Testis (tissue), 3 donors: Measurements from ENCODE around the gene IQCN. TPM values are rescaled to one million over a fixed set of nuclear protein-coding genes. Genes with fewer than 3 reads are reported as not detected.

Experiments used
- DNase-seq: peaks from one replicate; pipeline ENCODE4 v3.0.0-alpha.2; 2019
- H3K27ac ChIP-seq, 2 donors: fragments of 200-600 bp; sonication (generic); one replicate each; pipeline ENCODE4 v1.5.1; 2019
- H3K27me3 ChIP-seq: fragments of 200-600 bp; sonication (generic); one replicate; pipeline ENCODE4 v1.5.1; 2019
- H3K36me3 ChIP-seq: fragments of 200-600 bp; sonication (generic); one replicate; pipeline ENCODE4 v1.5.1; 2017; ENCODE audit warnings: low read depth; ENCODE audit errors: missing control alignments
- H3K4me1 ChIP-seq: fragments of 200-600 bp; sonication (generic); one replicate; pipeline ENCODE4 v1.5.1; 2019
- H3K4me3 ChIP-seq, 2 donors: fragments of 200-600 bp; sonication (generic); one replicate each; pipeline ENCODE4 v1.5.1; 2017 to 2019
- H3K9me3 ChIP-seq: fragments of 200-600 bp; sonication (generic); one replicate; pipeline ENCODE4 v1.5.1; 2017
- POLR2A ChIP-seq: fragments of 450-650 bp; IDR thresholded peaks from one replicate; pipeline ENCODE4 v1.6.1; 2017; ENCODE audit warnings: antibody characterized with exemption, mild to moderate bottlenecking, moderate library complexity
- WGBS, 2 donors: methylation state at CpG; one replicate each; pipeline ENCODE4 v1.1.5; 2018; 5-methylcytosine and 5-hydroxymethylcytosine counted together
- intact Hi-C: fragments of 100-400 bp; cut with DNase I; formaldehyde crosslinking; loops from one replicate; pipeline ENCODE4 v1.15.1; 2023; ENCODE audit warnings: low total_unique reads
- polyA plus RNA-seq: library from polyadenylated mRNA; stranded (reverse); fragments of 350-450 nt; fragmentation: Illumina TruSeq; extraction: RNeasy Lipid Tissue Mini Kit (QIAGEN cat#74804); gene quantifications from one replicate; pipeline ENCODE4 v1.2.3, GENCODE V29; 2014; ENCODE audit warnings: low read depth, low replicate concordance; ENCODE audit not compliant: insufficient read depth
- total RNA-seq, 2 donors: library from RNA; depleted of rRNA; stranded (reverse); fragments of >200 nt; gene quantifications; one replicate each; pipeline ENCODE4 v1.2.3, GENCODE V29; 2016
- TF ChIP-seq, protein P1 (sequence below), 3 experiments: fragments of 450-650 bp in 2 of 3; fragments of 200-600 bp in 1 of 3; sonication (generic) in 1 of 3; IDR thresholded peaks; one replicate each; pipeline ENCODE4 v1.5.1; 2016 to 2019; ENCODE audit warnings: antibody characterized with exemption in 3 of 3, mild to moderate bottlenecking in 2 of 3, moderate library complexity in 1 of 3

IQCN gene
- total and polyA plus RNA-seq, 3 donors from 2014 or later = 30.1 to 88.1 (median 62.3) TPM

DNA sequence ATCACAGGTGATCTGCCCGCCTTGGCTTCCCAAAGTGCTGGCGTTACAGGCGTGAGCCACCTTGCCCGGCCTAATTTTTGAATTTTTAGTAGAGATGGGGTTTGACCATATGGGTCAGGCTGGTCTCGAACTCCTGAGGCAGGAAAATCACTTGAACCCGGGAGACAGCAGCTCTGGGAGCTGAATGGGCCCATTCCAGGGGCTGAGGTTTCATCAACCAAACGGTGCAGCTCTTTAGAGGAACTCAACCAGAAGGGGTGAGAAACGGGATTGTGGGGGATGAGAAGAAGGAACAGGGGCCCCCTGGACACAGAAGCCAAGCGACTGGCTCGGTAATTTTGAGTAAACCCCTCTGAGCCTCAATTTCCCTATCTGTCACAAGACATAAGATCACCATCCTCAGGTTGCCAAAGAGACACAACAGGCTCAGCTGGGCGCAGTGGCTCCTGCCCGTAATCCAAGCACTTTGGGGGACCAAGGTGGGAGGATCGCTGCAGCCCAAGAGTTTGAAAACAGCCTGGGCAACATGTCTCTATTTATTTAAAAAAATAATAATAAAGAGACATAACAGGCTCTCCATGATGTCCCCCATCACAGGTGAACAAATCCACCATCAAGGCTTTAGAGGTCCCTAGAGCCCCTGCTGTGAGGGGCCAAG lies 562 bp downstream of the IQCN start:
- Histone ChIP-seq H3K27ac (peak overlapping the region; percentile 70 to 71), H3K36me3 (no peaks in the 10 kb centered on the region), H3K4me3 (no peak overlapping the region), H3K27me3 (no peaks in the 10 kb centered on the region), H3K9me3 (no peaks in the 10 kb centered on the region), H3K4me1 (peaks cover 24% of the 10 kb centered on the region)
- 93 to 95% methylated on average over 12 to 13 of the region's 13 CpGs for WGBS, 2 donors
- intact Hi-C loops = no loop called here
- TF ChIP-seq, protein P1, sequence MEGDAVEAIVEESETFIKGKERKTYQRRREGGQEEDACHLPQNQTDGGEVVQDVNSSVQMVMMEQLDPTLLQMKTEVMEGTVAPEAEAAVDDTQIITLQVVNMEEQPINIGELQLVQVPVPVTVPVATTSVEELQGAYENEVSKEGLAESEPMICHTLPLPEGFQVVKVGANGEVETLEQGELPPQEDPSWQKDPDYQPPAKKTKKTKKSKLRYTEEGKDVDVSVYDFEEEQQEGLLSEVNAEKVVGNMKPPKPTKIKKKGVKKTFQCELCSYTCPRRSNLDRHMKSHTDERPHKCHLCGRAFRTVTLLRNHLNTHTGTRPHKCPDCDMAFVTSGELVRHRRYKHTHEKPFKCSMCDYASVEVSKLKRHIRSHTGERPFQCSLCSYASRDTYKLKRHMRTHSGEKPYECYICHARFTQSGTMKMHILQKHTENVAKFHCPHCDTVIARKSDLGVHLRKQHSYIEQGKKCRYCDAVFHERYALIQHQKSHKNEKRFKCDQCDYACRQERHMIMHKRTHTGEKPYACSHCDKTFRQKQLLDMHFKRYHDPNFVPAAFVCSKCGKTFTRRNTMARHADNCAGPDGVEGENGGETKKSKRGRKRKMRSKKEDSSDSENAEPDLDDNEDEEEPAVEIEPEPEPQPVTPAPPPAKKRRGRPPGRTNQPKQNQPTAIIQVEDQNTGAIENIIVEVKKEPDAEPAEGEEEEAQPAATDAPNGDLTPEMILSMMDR (IDR thresholded peaks at IDR 0.05) = no peak
- no peak for TF ChIP-seq POLR2A
- DNase-seq = no peak

- 46 to 49% methylated on average over 6 of the region's 6 CpGs for WGBS, 2 donors
- H3K4me3 ChIP-seq = no peak overlapping the region
- no peaks in the 10 kb centered on the region for H3K36me3 ChIP-seq
- peak; percentile 45 for DNase-seq
- H3K4me1 ChIP-seq = peaks cover 17% of the 10 kb centered on the region
- H3K27me3 ChIP-seq = no peaks in the 10 kb centered on the region
- H3K9me3 ChIP-seq = no peaks in the 10 kb centered on the region
- TF ChIP-seq, protein P1 (IDR thresholded peaks at IDR 0.05) = no peak
- TF ChIP-seq POLR2A = no peak
- no peak overlapping the region for H3K27ac ChIP-seq
- intact Hi-C loops = no loop called here
Observed at GRCh38 chr19:18271433-18271841, 2.8 kb downstream of the IQCN start.

DNA sequence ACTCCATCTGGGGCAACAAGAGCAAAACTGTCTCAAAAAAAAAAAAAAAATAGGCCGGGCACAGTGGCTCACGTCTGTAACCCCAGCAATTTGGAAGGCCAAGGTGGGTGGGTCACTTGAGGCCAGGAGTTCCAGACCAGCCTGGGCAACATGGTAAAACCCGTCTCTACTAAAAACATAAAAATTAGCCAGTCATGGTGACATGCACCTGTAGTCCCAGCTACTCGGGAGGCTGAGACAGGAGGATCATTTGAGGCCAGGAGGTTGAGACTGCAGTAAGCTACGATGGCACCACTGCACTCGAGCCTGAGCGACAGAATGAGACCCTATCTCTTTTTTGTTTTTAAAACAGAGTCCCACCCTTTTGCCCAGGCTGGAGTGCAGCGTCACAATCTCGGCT lies 3.9 kb downstream of the IQCN start:
- Histone ChIP-seq H3K36me3 (no peaks in the 10 kb centered on the region), H3K27me3 (no peaks in the 10 kb centered on the region), H3K27ac (no peak overlapping the region), H3K4me3 (no peak overlapping the region), H3K4me1 (peaks cover 14% of the 10 kb centered on the region), H3K9me3 (no peaks in the 10 kb centered on the region)
- DNase-seq = no peak
- TF ChIP-seq, protein P1 (IDR thresholded peaks at IDR 0.05) = no peak
- no peak for TF ChIP-seq POLR2A
- intact Hi-C loops = no loop called here
- WGBS, 2 donors = 92 to 93% methylated on average over 9 of the region's 9 CpGs

DNA sequence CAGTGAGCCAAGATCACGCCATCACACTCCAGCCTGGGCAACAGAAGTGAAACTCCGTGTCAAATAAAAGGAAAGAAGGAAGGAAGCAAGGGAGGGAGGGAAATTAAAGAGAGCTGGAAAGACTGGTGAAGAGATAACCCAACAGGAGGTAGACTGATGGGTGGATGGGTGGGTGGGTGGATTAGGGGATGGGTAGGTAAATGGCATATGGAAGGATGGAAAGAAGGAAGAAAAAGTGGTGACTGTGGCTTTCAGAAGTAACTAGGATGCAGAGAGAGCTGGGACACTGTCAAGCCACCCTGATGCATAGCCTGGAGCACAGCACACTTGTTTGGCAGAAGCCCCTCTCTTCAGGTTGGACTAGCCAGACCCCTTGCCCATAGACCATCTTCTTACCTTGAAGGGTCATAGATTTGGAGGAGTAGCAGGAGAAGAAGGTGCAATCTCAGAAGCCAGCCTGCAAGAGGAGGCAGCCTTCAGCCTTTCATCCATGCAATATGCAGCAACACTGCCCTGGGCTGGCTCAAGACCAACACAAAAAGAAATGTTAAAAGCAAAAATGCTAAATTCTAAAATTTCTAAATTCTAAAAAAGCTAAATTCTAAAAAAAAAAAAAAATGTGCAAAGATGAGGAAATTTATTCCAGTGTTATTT lies 5.1 kb downstream of the IQCN start:
- intact Hi-C loops = no loop called here
- 77 to 95% methylated on average over 2 of the region's 2 CpGs for WGBS, 2 donors

More for the DNA sequence above, 5.1 kb downstream of the IQCN start:
- Histone ChIP-seq H3K9me3 (no peaks in the 10 kb centered on the region), H3K36me3 (no peaks in the 10 kb centered on the region), H3K4me1 (peaks cover 2% of the 10 kb centered on the region), H3K27ac (no peak overlapping the region), H3K27me3 (no peaks in the 10 kb centered on the region), H3K4me3 (no peak overlapping the region)
- TF ChIP-seq POLR2A = no peak
- TF ChIP-seq, protein P1 (IDR thresholded peaks at IDR 0.05) = no peak
- no peak for DNase-seq
